GM13976 (cell line): Measurements from ENCODE around the gene SPATA33.
"Not testable (repeated sequence)": the region's sequence is repeated elsewhere in the genome, so short reads cannot be mapped to it uniquely, and the experiment has no call there.

Experiments used
- DNase-seq: peaks from one replicate; pipeline ENCODE4 v3.0.0; 2012; ENCODE audit warnings: low spot score
- in situ Hi-C: fragments of 300-500 bp; cut with MboI; formaldehyde crosslinking; loops from one replicate; pipeline ENCODE4 v1.12.0; 2022; ENCODE audit warnings: low sequenced_read_pairs, mixed read lengths, inconsistent platforms; ENCODE audit not compliant: unreplicated experiment
- TF ChIP-seq, protein P1 (sequence below): IDR thresholded peaks from 2 replicates; pipeline ENCODE4 v1.5.1; 2012; ENCODE audit warnings: borderline replicate concordance, mild to moderate bottlenecking; ENCODE audit not compliant: insufficient read depth; ENCODE audit errors: extremely low read depth, missing control alignments, control extremely low read depth

SPATA33 gene

DNA sequence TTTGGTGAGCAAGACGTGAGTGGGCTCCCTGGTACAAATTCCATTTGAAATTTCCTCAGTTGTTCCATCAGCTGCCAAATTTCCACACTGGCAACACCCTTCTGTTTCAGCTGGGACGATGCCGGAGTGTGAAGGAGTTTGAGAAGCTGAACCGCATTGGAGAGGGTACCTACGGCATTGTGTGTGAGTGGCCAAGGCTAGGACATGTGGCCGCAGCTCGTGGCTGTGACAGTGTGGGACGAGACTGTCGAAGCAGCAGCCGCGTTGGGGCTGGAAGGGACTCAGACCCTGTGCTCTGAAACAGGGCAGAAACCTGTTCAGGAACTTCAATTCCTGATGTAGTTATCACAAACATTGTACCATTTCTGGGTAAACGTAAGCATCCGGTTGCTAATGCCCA lies 31.5 kb downstream of the SPATA33 start:
- in situ Hi-C loops, result no loop called here
- no peak for DNase-seq
- TF ChIP-seq, protein P1, sequence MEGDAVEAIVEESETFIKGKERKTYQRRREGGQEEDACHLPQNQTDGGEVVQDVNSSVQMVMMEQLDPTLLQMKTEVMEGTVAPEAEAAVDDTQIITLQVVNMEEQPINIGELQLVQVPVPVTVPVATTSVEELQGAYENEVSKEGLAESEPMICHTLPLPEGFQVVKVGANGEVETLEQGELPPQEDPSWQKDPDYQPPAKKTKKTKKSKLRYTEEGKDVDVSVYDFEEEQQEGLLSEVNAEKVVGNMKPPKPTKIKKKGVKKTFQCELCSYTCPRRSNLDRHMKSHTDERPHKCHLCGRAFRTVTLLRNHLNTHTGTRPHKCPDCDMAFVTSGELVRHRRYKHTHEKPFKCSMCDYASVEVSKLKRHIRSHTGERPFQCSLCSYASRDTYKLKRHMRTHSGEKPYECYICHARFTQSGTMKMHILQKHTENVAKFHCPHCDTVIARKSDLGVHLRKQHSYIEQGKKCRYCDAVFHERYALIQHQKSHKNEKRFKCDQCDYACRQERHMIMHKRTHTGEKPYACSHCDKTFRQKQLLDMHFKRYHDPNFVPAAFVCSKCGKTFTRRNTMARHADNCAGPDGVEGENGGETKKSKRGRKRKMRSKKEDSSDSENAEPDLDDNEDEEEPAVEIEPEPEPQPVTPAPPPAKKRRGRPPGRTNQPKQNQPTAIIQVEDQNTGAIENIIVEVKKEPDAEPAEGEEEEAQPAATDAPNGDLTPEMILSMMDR, result no peak

- DNase-seq, result not testable (repeated sequence)
Observed at GRCh38 chr16:89689621-89690020, 32.0 kb downstream of the SPATA33 start.

DNA sequence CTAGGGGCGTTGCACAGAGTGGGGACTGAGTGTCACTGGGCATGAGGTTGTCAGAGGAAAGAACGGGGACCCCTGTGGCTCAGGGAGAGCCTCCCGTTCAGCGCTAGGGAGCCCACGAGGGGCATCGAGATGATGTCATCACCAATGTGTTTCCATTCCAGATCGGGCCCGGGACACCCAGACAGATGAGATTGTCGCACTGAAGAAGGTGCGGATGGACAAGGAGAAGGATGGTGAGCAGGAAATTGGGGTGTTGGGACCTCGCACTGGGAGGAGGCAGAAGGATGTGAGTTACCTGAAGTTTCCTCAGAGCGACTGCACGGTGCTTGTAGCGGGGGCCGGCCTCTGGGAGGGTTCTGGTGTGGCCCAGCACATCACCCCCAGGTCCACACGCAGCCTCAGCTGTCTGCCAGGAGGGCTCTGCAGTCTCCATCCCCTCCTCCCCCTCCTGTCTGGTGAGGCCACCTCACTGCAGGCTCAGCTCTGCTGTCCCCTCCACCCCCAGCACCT lies 32.8 kb downstream of the SPATA33 start:
- TF ChIP-seq, protein P1, result no peak
- in situ Hi-C loops, result no loop called here
- no peak for DNase-seq

More at GRCh38 chr16:89689621-89690020, 32.0 kb downstream of the SPATA33 start:
- in situ Hi-C loops, result not testable (repeated sequence)

DNA sequence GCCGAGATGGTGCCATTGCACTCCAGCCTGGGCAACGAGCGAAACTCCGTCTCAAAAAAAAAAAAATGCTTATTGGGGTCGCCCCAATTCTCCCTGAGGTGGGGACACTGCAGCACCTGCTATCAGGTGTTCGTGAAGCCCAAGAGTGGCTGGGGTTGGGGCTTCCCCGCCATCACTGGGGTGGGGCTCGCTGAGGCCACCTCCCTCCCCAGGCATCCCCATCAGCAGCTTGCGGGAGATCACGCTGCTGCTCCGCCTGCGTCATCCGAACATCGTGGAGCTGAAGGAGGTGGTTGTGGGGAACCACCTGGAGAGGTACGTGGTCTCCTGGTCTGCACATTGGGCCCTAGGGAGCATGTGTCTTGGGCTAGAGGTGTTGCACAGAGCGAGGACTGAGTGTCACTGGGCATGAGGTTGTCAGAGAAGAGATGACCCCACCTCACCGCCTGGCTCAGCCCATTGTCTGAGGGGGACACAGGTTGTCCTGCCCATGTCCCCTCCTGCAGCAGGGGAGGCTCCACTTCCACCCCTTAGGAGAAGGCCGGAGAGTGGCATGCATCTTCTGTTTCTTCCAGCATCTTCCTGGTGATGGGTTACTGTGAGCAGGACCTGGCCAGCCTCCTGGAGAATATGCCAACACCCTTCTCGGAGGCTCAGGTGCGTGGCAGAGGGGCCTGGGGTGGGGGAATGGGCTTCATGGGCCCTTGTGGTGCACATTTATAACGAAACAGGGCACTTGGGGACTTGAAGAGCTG lies 33.8 kb downstream of the SPATA33 start:
- DNase-seq, result no peak
- TF ChIP-seq, protein P1, result no peak
- in situ Hi-C loops, result no loop called here

DNA sequence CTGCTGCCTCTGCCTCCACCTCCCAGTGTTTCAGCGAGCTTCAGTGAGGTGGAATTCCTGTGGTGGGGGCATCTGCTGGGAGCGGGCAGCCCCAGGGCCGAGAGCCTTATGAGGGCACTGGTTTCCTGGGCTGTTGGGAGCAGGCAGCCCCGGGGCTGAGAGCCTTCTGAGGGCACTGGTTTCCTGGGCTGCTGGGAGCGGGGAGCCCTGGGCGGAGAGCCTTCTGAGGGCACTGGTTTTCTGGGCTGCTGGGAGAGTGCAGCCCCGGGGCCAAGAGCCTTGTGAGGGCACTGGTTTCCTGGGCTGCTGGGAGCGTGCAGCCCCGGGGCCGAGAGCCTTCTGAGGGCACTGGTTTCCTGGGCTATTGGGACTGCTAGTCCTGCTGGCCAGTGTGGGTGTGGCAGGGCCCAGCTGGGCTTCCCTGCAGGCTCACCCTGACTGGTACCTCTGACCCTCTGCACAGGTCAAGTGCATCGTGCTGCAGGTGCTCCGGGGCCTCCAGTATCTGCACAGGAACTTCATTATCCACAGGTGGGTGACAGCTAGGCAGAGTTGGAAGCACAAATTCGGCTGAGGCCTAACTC lies 34.4 kb downstream of the SPATA33 start:
- DNase-seq, result no peak
- TF ChIP-seq, protein P1, result no peak
- in situ Hi-C loops, result no loop called here

- DNase-seq, result no peak
- in situ Hi-C loops, result no loop called here
- TF ChIP-seq, protein P1, result no peak
Observed at GRCh38 chr16:89693289-89693731, 35.7 kb downstream of the SPATA33 start.
